HG03354 (cell line): ENCODE results near the gene PLCL2.
"Not testable (repeated sequence)": the region's sequence is repeated elsewhere in the genome, so short reads cannot be mapped to it uniquely, and the experiment has no call there.

Experiments
- ATAC-seq: cut with Tn5 transposase; IDR thresholded peaks from one replicate; pipeline ENCODE4 v1.9.1; 2021; ENCODE audit warnings: mild to moderate bottlenecking; ENCODE audit not compliant: unreplicated experiment, poor library complexity, severe bottlenecking

PLCL2 gene

GRCh38 chr3:16944356-16944755, 59.6 kb downstream of the PLCL2 start:
- ATAC-seq: no peak

- no peak for ATAC-seq
Measured at GRCh38 chr3:16945330-16945729, 60.6 kb downstream of the PLCL2 start.

GRCh38 chr3:16950282-16950681, 65.5 kb downstream of the PLCL2 start:
- ATAC-seq: no peak

- no peak for ATAC-seq
Measured at GRCh38 chr3:16950845-16951244, 66.1 kb downstream of the PLCL2 start.

- not testable (repeated sequence) for ATAC-seq
Measured at GRCh38 chr3:16957852-16958251, 73.1 kb downstream of the PLCL2 start.

- no peak for ATAC-seq
Measured at GRCh38 chr3:16960125-16960524, 75.4 kb downstream of the PLCL2 start.

DNA sequence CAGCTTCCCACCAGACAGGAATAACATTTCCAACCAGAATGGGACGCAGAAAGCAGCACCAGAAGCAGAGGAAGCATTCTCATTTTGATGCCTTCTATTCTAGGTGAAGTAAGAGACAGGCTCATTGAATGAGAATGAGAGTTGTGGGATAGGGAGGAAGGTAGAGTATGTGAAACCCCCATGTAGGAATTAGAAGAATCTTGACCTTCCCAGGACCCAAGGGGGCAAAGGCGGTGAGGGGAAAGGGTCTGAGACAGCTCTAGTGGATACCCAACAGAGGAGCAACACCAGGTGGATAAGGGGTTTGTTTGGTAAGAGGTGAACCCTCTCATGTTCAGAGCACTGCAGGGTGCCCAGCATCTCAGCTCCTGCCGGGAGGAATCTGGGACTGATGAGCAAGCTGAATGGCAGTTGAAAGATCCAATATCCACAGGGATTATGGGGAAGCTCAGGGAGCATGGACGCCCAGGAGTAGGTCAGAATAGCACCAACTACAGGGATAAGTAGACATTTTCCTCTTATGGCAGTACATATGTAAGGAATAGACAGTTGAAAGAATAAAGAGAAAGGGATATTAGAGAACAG, 77.0 kb downstream of the PLCL2 start:
- no peak for ATAC-seq

GRCh38 chr3:16975083-16975482, 90.3 kb downstream of the PLCL2 start:
- ATAC-seq: no peak

GRCh38 chr3:16978234-16978920, 93.6 kb downstream of the PLCL2 start:
- no peak for ATAC-seq

- no peak for ATAC-seq
Measured at GRCh38 chr3:16978921-16979271, 94.1 kb downstream of the PLCL2 start.

DNA sequence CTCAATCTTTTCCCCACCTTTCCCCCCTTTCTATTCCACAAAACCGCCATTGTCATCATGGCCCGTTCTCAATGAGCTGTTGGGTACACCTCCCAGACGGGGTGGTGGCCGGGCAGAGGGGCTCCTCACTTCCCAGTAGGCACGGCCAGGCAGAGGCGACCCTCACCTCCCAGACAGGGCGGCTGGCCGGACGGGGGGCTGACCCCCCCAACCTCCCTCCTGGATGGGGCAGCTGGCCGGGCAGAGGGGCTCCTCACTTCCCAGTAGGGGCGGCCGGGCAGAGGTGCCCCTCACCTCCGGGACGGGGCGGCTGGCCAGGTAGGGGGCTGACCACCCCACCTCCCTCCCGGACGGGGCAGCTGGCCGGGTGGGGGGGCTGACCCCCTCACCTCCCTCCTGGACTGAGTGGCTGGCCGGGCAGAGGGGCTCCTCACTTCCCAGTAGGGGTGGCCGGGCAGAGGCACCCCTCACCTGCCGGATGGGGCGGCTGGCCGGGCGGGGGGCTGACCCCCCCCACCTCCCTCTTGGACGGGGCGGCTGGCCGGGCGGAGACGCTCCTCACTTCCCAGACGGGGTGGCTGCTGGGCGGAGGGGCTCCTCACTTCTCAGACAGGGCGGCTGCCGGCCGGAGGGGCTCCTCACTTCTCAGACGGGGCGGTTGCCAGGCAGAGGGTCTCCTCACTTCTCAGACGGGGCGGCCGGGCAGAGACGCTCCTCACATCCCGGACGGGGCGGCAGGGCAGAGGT, 95.2 kb downstream of the PLCL2 start:
- ATAC-seq: not testable (repeated sequence)

- ATAC-seq: not testable (repeated sequence)
Measured at GRCh38 chr3:16980526-16980925, 95.8 kb downstream of the PLCL2 start.

GRCh38 chr3:16982460-16982859, 97.7 kb downstream of the PLCL2 start:
- ATAC-seq: no peak

- ATAC-seq: no peak
Measured at GRCh38 chr3:16985608-16986007, 100.9 kb downstream of the PLCL2 start.

- no peak for ATAC-seq
Measured at GRCh38 chr3:16987141-16987540, 102.4 kb downstream of the PLCL2 start.

GRCh38 chr3:16990163-16990562, 105.4 kb downstream of the PLCL2 start:
- no peak for ATAC-seq

DNA sequence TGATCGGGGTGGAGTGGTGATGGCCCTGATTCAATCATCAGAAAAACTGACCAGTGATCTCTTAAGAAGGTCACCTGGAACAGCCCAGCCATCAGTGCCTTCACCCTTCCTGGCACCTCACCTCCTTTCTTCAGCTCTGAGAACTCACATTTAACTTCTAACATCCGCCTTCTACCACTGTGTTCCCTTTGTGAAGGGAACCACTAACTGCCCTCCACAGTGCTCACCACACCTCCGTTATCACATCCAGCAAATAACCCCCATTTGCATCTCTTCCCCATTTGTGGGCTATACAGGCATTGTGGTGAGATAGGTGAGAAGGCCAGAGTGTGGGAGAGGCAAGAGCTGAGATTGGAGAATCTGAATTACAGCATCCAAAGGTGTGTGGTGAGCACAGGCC, 107.4 kb downstream of the PLCL2 start:
- no peak for ATAC-seq

GRCh38 chr3:16993227-16993626, 108.5 kb downstream of the PLCL2 start:
- ATAC-seq: no peak

- no peak for ATAC-seq
Measured at GRCh38 chr3:16994854-16995525, 110.2 kb downstream of the PLCL2 start.

- ATAC-seq: no peak
Measured at GRCh38 chr3:16995601-16996000, 110.8 kb downstream of the PLCL2 start.
